ENCODE data around the gene RAB25.
A peak's percentile ranks its signal among the peaks of the same experiment; 100 is the strongest.

Gene RAB25

DNA sequence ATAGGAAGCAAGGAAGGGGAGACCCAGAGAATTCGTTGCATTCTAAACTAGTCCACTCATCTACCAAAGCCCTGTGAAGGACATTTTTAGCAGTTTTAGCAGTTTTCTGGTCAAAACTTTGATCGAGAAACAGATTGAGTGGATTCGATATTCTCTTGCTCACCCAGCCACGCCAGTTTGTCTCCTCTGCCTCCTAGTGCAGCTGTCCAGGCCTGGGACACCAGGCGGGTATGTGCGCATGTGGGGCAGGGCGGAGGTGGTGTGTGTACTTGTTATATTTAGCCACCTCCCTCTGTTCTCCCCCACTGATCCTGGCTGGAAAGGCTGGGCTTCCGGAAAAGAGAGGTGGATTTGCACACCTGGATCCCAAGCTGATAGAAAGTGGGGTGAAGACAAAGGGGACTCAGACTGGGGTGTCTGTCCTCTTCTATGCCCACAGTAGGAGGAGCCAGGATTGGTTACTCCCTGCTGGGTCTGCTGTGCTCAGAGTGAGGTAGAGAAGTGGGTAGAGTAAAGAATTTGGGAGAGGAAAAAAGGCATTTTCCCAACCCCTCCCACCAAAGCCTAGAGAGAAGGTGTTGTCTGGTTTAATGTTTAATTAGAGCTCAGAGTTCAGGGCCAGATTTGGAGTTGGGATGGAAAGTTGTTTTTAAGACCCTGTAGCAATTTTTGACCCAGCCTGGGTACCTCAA, 57.4 kb downstream of the RAB25 start:
- peak overlapping the region; percentile 99 for H3K4me3 ChIP-seq (replicated peaks; ENCODE audit: low read depth, low read length)
- DNase-seq (ENCODE audit: low read depth) = no peak
- TF ChIP-seq CTCF (IDR thresholded peaks at IDR 0.05; ENCODE audit: low read length, missing control alignments) = no peak

GRCh38 chr1:156119503-156120209, 58.7 kb downstream of the RAB25 start:
- TF ChIP-seq CTCF (IDR thresholded peaks at IDR 0.05; ENCODE audit: low read length, missing control alignments) = no peak
- DNase-seq (ENCODE audit: low read depth) = peak; percentile 58
- peak overlapping the region; percentile 28 for H3K4me3 ChIP-seq (replicated peaks; ENCODE audit: low read depth, low read length)

Data from fibroblast of pulmonary artery (primary cell).